MM.1S (cell line): ENCODE results near the gene PPP1R14C.

ENCODE experiments used
- DNase-seq: peaks from one replicate; pipeline ENCODE4 v3.0.0-alpha.2; 2015
- H2AFZ ChIP-seq: fragments of 300-600 bp; sonication (generic); 2 replicates; pipeline ENCODE4 v1.6.0; 2016; ENCODE audit warnings: antibody characterized with exemption, low read length
- H3F3A ChIP-seq: fragments of 300-600 bp; sonication (generic); 2 replicates; pipeline ENCODE4 v1.6.1; 2016; ENCODE audit warnings: mild to moderate bottlenecking, antibody characterized with exemption, low read length, moderate library complexity, mixed read lengths; ENCODE audit not compliant: insufficient read depth
- H3K27ac ChIP-seq: fragments of 300-600 bp; sonication (generic); 2 replicates; pipeline ENCODE4 v1.5.1; 2016; ENCODE audit warnings: mild to moderate bottlenecking, low read length
- H3K27me3 ChIP-seq: fragments of 300-600 bp; sonication (generic); replicated peaks from 2 replicates; pipeline ENCODE4 v1.6.0; 2016; ENCODE audit warnings: low read length; ENCODE audit not compliant: insufficient read depth
- H3K36me3 ChIP-seq: fragments of 300-600 bp; sonication (generic); replicated peaks from 2 replicates; pipeline ENCODE4 v1.6.1; 2016; ENCODE audit warnings: mild to moderate bottlenecking, low read length, mixed read lengths; ENCODE audit not compliant: insufficient read depth
- H3K4me1 ChIP-seq: fragments of 300-600 bp; sonication (generic); 2 replicates; pipeline ENCODE4 v1.6.1; 2016; ENCODE audit warnings: low read length, mixed read lengths
- H3K4me2 ChIP-seq: fragments of 300-600 bp; sonication (generic); 2 replicates; pipeline ENCODE4 v1.6.0; 2016; ENCODE audit warnings: low read depth, low read length
- H3K4me3 ChIP-seq: fragments of 300-600 bp; sonication (generic); 2 replicates; pipeline ENCODE4 v1.5.1; 2016; ENCODE audit warnings: low read length, mixed read lengths
- H3K79me2 ChIP-seq: fragments of 300-600 bp; sonication (generic); 2 replicates; pipeline ENCODE4 v1.6.1; 2016; ENCODE audit warnings: mixed run types, low read length, mixed read lengths
- H3K9ac ChIP-seq: fragments of 300-600 bp; sonication (generic); 2 replicates; pipeline ENCODE4 v1.6.1; 2016; ENCODE audit warnings: low read length, mixed read lengths
- H3K9me2 ChIP-seq: fragments of 300-600 bp; sonication (generic); replicated peaks from 2 replicates; pipeline ENCODE4 v1.6.1; 2016; ENCODE audit warnings: mild to moderate bottlenecking, low read length, mixed read lengths; ENCODE audit not compliant: insufficient read depth
- H3K9me3 ChIP-seq: fragments of 300-600 bp; sonication (generic); replicated peaks from 2 replicates; pipeline ENCODE4 v1.6.1; 2016; ENCODE audit warnings: mild to moderate bottlenecking, low read length, mixed read lengths; ENCODE audit not compliant: insufficient read depth
- H4K20me1 ChIP-seq: fragments of 300-600 bp; sonication (generic); 2 replicates; pipeline ENCODE4 v1.6.1; 2016; ENCODE audit warnings: mild to moderate bottlenecking, low read length, moderate library complexity, mixed read lengths; ENCODE audit not compliant: insufficient read depth
- EZH2 ChIP-seq: fragments of 300-600 bp; sonication (generic); optimal IDR thresholded peaks from 2 replicates; pipeline ENCODE3; 2017; ENCODE audit warnings: low read depth, mild to moderate bottlenecking, antibody characterized with exemption, low read length, mixed read lengths
- EZH2phosphoT487 ChIP-seq: fragments of 300-600 bp; sonication (generic); IDR thresholded peaks from 2 replicates; pipeline ENCODE4 v1.6.1; 2018; ENCODE audit warnings: antibody characterized with exemption, low read length
- TF ChIP-seq, protein P1 (sequence below): fragments of 300-600 bp; sonication (generic); IDR thresholded peaks from 2 replicates; pipeline ENCODE4 v1.5.1; 2016; ENCODE audit warnings: antibody characterized with exemption, low read length, mixed read lengths

Gene PPP1R14C

DNA sequence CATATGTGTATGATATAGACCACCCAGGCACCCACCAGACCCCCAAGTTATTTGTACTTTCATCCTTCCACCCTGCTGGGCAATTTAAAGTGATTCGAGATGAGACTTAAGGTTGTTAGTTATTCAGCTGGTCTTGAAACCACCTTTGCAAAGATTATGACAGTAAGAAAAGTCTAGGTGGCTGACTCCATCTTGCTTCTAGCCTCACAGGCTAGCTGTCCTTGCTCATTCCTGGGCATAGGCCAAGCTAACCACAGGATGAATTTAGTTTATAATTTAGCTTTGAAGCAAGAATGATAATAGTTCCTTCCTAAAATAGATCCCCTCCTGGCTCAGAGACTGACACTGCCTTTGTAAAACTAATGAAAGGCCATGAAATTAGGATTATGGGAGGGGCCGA lies 154.0 kb downstream of the PPP1R14C start:
- no peak for DNase-seq
- H3K27ac ChIP-seq = no peak overlapping the region
- H2AFZ ChIP-seq = no peak overlapping the region
- TF ChIP-seq EZH2phosphoT487 (no peak), EZH2 (no peak)
- TF ChIP-seq, protein P1, sequence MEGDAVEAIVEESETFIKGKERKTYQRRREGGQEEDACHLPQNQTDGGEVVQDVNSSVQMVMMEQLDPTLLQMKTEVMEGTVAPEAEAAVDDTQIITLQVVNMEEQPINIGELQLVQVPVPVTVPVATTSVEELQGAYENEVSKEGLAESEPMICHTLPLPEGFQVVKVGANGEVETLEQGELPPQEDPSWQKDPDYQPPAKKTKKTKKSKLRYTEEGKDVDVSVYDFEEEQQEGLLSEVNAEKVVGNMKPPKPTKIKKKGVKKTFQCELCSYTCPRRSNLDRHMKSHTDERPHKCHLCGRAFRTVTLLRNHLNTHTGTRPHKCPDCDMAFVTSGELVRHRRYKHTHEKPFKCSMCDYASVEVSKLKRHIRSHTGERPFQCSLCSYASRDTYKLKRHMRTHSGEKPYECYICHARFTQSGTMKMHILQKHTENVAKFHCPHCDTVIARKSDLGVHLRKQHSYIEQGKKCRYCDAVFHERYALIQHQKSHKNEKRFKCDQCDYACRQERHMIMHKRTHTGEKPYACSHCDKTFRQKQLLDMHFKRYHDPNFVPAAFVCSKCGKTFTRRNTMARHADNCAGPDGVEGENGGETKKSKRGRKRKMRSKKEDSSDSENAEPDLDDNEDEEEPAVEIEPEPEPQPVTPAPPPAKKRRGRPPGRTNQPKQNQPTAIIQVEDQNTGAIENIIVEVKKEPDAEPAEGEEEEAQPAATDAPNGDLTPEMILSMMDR = no peak
- H3K4me1 ChIP-seq = no peaks in the 10 kb centered on the region
- no peaks in the 10 kb centered on the region for H3K9me2 ChIP-seq
- H3K9ac ChIP-seq = no peak overlapping the region
- H3K4me3 ChIP-seq = no peak overlapping the region
- no peaks in the 10 kb centered on the region for H4K20me1 ChIP-seq
- no peaks in the 10 kb centered on the region for H3K27me3 ChIP-seq
- no peaks in the 10 kb centered on the region for H3F3A ChIP-seq
- H3K79me2 ChIP-seq = no peaks in the 10 kb centered on the region
- H3K9me3 ChIP-seq = no peaks in the 10 kb centered on the region
- H3K4me2 ChIP-seq = no peak overlapping the region
- no peaks in the 10 kb centered on the region for H3K36me3 ChIP-seq

DNA sequence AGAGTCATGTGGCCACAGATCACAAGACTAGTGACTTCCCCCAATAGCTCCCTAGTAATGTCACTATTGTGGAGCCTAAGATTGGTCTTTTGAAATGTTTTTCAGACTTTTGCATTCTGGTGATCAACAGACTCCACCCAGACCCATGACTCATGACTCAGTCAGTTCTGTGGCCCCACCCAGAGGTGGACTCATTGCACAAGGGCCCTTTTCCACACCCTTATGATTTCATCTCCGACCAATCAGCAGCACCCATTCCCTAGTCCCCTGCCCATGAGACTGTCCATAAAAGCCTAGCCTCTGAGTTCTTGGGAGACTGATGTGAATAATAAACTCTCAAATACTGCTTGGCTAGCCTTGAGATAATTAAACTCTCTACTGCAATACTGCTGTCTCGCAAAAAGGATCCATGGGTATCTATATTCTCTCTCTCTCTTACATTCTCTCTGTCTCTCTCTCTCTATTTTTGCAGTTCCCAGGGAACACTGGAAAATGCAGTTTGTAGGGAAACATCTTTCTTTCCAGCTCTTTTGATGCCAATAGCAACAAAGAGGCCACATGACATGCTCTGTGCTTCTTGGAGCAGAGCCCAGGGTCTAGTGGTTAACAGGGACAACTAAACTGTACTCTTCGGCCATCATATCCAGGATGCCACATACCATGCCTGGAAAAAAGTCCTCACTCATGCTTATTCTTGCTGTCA lies 154.6 kb downstream of the PPP1R14C start:
- Histone ChIP-seq H3K36me3 (no peaks in the 10 kb centered on the region), H3F3A (no peaks in the 10 kb centered on the region), H2AFZ (no peak overlapping the region), H4K20me1 (no peaks in the 10 kb centered on the region), H3K9me3 (no peaks in the 10 kb centered on the region), H3K9ac (no peak overlapping the region), H3K9me2 (no peaks in the 10 kb centered on the region), H3K27ac (no peak overlapping the region), H3K4me1 (no peaks in the 10 kb centered on the region), H3K4me2 (no peak overlapping the region), H3K4me3 (no peak overlapping the region), H3K79me2 (no peaks in the 10 kb centered on the region), H3K27me3 (no peaks in the 10 kb centered on the region)
- no peak for DNase-seq
- TF ChIP-seq, protein P1 = no peak
- TF ChIP-seq EZH2 = no peak
- no peak for TF ChIP-seq EZH2phosphoT487

DNA sequence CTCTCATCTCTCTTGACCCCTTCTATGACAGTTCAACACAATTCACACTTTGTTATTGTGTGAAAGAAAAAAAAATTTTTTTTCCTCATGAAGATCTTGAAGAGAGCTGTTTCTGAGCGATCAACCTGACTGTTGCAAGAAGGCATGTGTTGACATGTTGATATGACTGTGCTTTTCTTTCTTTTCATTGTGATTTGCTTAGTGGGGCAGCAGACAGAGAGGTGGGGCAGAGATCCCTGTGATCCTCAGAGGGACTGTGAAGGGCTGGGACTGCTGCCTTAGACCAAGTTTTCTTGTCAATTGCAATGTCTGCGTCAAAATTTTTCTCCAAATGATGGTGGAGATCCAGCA lies 155.2 kb downstream of the PPP1R14C start:
- H3K27me3 ChIP-seq = no peaks in the 10 kb centered on the region
- TF ChIP-seq EZH2phosphoT487 (no peak), EZH2 (no peak)
- TF ChIP-seq, protein P1 = no peak
- no peaks in the 10 kb centered on the region for H3K4me1 ChIP-seq
- H3K4me2 ChIP-seq = no peak overlapping the region
- H3K79me2 ChIP-seq = no peaks in the 10 kb centered on the region
- H3K27ac ChIP-seq = no peak overlapping the region
- H3K9me2 ChIP-seq = no peaks in the 10 kb centered on the region
- no peaks in the 10 kb centered on the region for H3K36me3 ChIP-seq
- H3K9ac ChIP-seq = no peak overlapping the region
- no peaks in the 10 kb centered on the region for H3K9me3 ChIP-seq
- H3F3A ChIP-seq = no peaks in the 10 kb centered on the region
- no peaks in the 10 kb centered on the region for H4K20me1 ChIP-seq
- no peak overlapping the region for H2AFZ ChIP-seq
- DNase-seq = no peak
- no peak overlapping the region for H3K4me3 ChIP-seq
